Stomach (tissue), 9 donors: Measurements from ENCODE around the gene SPRYD3. TPM values are rescaled to one million over a fixed set of nuclear protein-coding genes. Genes with fewer than 3 reads are reported as not detected.

ENCODE experiments used
- DNase-seq, 2 donors: peaks; one replicate each; pipeline versions ENCODE4 v3.0.0 to v3.0.0-alpha.2; 2013 to 2019
- H3K27ac ChIP-seq, 5 donors: fragments of 200-600 bp in 4 of 5; sonication (generic) in 4 of 5; one replicate each; pipeline ENCODE4 v1.5.1; 2013 to 2019; ENCODE audit warnings: mild to moderate bottlenecking in 1 of 5, moderate library complexity in 1 of 5
- H3K27me3 ChIP-seq, 3 donors: fragments of 200-600 bp; sonication (generic); one replicate each; pipeline ENCODE4 v1.5.1; 2017 to 2019; ENCODE audit warnings: mixed run types in 1 of 3
- H3K36me3 ChIP-seq, 4 donors: fragments of 200-600 bp; sonication (generic); 1 replicate in 3 of 4; 2 replicates in 1 of 4; pipeline ENCODE4 v1.5.1; 2016 to 2019
- H3K4me1 ChIP-seq, 4 donors: fragments of 200-600 bp; sonication (generic); one replicate each; pipeline ENCODE4 v1.5.1; 2016 to 2019
- H3K4me3 ChIP-seq, 4 donors: fragments of 200-600 bp; sonication (generic) in 3 of 4; one replicate each; pipeline ENCODE4 v1.5.1; 2016 to 2019; ENCODE audit warnings: mild to moderate bottlenecking in 1 of 4
- H3K9me3 ChIP-seq, 4 donors: fragments of 200-600 bp; sonication (generic); one replicate each; pipeline ENCODE4 v1.5.1; 2016 to 2019
- EP300 ChIP-seq: sonication (generic); formaldehyde crosslinking; IDR thresholded peaks from one replicate; pipeline ENCODE4 v1.6.1; 2017; ENCODE audit warnings: antibody characterized with exemption
- POLR2A ChIP-seq, 4 donors: fragments of 450-650 bp; IDR thresholded peaks; one replicate each; pipeline ENCODE4 v1.6.1; 2016; ENCODE audit warnings: antibody characterized with exemption in 4 of 4, control low read depth in 2 of 4, mild to moderate bottlenecking in 1 of 4, moderate library complexity in 1 of 4
- POLR2AphosphoS5 ChIP-seq, 3 donors: sonication (generic); formaldehyde crosslinking; IDR thresholded peaks; one replicate each; pipeline ENCODE4 v1.6.1; 2016; ENCODE audit warnings: antibody characterized with exemption in 3 of 3
- WGBS, 5 donors: extraction: QIAGEN DNeasy Blood & Tissue Kit in 3 of 5; methylation state at CpG; one replicate each; pipeline versions ENCODE4 v1.1.5 to v1.1.7; 2013 to 2018; 5-methylcytosine and 5-hydroxymethylcytosine counted together
- intact Hi-C: fragments of 100-400 bp; cut with DNase I; formaldehyde crosslinking; loops from one replicate; pipeline ENCODE4 v1.15.1; 2023; ENCODE audit warnings: low total_unique reads
- polyA plus RNA-seq, 3 donors: library from polyadenylated mRNA; stranded (reverse); fragments of 200-250 nt; gene quantifications; one replicate each; pipeline ENCODE4 v1.2.3, GENCODE V29; 2013
- total RNA-seq, 5 donors: library from RNA; depleted of rRNA; stranded (reverse); fragments of >200 nt; gene quantifications; one replicate each; pipeline versions ENCODE4 v1.1.0 to v1.2.3, GENCODE V29; 2014 to 2016
- TF ChIP-seq, protein P1 (sequence below), 7 experiments: fragments of 450-650 bp in 4 of 7; fragments of 200-600 bp in 3 of 7; sonication (generic) in 3 of 7; IDR thresholded peaks; one replicate each; pipeline ENCODE4 v1.5.1; 2016 to 2019; ENCODE audit warnings: antibody characterized with exemption in 7 of 7, control low read depth in 2 of 7, mild to moderate bottlenecking in 1 of 7
- donor health status: healthy with polysubstance abuse.
- donor health status: Bipolar disorder and iron deficiency.
- donor health status: healthy.

Gene SPRYD3
- total and polyA plus RNA-seq, 8 donors, result 17.8 to 99.8 (median 30.2) TPM

DNA sequence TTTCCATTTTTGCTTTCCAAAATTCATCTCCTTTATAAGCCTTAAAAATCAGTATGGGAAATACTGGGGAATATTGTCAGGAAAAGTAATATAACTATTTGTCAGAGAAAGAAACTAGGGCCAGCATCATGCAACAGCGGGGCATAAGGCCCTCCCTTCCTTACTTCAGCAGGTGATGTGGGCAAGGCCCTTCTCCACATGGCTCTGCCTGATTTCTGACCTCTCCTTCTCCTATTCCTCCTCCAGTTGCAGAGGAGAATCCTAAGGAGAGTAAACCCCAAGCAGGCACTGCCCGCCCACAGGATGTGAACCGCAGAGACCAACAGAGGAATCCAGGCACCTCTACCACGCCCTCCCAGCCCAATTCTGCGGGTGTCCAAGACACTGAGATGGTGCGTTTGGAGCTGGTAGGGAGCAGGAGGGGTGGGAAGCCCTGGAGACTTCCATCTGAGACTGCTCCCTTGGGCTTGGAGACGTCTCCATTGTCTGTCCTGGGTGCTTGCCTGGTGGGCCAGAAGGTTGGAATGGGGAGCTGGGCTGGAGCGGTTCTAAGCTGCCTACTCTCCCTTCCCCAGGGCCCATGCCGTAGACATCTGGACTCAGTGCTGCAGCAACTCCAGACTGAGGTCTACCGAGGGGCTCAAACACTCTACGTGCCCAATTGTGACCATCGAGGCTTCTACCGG, 21.4 kb upstream of the SPRYD3 start:
- peak in 1 of 2 donors; percentile 5 for DNase-seq
- Histone ChIP-seq H3K27ac (no peak overlapping the region), H3K36me3 (peaks cover 0 to 9% (median 8%) of the 10 kb centered on the region in 4 donors), H3K9me3 (no peaks in the 10 kb centered on the region), H3K4me3 (no peak overlapping the region), H3K4me1 (peaks cover 26 to 66% (median 41%) of the 10 kb centered on the region in 4 donors), H3K27me3 (peaks cover 0 to 22% (median 0%) of the 10 kb centered on the region in 3 donors)
- 75 to 88% (median 80%) methylated on average over 13 of the region's 13 CpGs for WGBS, 5 donors
- TF ChIP-seq EP300, result no peak
- TF ChIP-seq, protein P1, sequence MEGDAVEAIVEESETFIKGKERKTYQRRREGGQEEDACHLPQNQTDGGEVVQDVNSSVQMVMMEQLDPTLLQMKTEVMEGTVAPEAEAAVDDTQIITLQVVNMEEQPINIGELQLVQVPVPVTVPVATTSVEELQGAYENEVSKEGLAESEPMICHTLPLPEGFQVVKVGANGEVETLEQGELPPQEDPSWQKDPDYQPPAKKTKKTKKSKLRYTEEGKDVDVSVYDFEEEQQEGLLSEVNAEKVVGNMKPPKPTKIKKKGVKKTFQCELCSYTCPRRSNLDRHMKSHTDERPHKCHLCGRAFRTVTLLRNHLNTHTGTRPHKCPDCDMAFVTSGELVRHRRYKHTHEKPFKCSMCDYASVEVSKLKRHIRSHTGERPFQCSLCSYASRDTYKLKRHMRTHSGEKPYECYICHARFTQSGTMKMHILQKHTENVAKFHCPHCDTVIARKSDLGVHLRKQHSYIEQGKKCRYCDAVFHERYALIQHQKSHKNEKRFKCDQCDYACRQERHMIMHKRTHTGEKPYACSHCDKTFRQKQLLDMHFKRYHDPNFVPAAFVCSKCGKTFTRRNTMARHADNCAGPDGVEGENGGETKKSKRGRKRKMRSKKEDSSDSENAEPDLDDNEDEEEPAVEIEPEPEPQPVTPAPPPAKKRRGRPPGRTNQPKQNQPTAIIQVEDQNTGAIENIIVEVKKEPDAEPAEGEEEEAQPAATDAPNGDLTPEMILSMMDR (IDR thresholded peaks at IDR 0.05), result no peak
- TF ChIP-seq POLR2AphosphoS5 (IDR thresholded peaks at IDR 0.05), result no peak
- TF ChIP-seq POLR2A (IDR thresholded peaks at IDR 0.05), result no peak
- intact Hi-C loops, result loop anchor here (5.0 kb wide), 1 partner anchor 33 kb away; no protein-coding TSS in a partner anchor

DNA sequence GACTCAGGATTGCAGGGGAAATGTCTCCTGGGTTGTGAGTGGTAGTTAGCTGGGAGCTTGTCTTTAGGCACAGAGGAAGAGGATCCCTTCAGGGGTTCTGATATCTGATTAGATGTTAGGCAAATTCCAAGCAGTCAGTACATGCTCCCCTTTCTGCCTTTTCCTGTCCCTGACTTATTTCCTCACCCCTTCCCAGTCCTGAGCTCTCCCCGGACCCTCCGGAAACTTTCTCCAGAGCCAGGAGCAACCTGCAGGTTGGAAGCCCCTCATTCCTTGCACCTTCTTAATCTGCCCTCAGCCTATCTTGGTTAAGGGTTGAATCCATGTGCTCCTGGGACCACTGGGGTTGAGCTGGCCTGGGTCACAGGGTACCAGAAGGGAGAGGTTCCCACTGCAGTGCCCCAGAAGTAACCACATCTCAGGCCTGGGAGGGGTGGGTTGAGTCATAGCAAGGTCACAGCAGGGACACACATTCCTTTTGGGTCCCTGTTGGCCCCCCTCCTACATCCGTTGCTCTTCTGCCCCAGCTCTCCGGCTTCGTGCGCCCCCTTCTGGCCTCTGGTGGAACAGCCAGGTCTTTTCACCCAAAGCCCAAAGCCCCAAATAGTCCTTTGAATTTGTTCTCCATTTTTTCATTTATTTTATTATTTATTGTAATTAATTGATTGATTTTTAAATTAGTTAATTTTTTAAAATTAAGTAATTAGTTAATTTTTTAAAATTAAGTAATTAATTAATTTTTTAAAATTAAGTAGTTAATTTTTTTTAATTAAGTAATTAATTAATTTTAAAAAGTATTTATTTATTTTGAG, 20.1 kb upstream of the SPRYD3 start:
- peak; percentile 90 to 95 for DNase-seq
- TF ChIP-seq EP300 (peak; percentile 19), POLR2AphosphoS5 (IDR thresholded peaks at IDR 0.05) (peak; percentile 11 to 84 (median 65)), POLR2A (IDR thresholded peaks at IDR 0.05) (no peak)
- TF ChIP-seq, protein P1 (IDR thresholded peaks at IDR 0.05), result peak in 5 of 7 experiments; percentile 92 to 99 (median 98)
- peak overlapping the region; percentile 73 to 91 (median 82) for H3K27ac ChIP-seq
- H3K27me3 ChIP-seq, result peaks cover 0 to 22% (median 0%) of the 10 kb centered on the region in 3 donors
- peaks cover 26 to 67% (median 41%) of the 10 kb centered on the region in 4 donors for H3K4me1 ChIP-seq
- peak overlapping the region; percentile 51 to 66 (median 60) for H3K4me3 ChIP-seq
- peaks cover 0 to 9% (median 8%) of the 10 kb centered on the region in 4 donors for H3K36me3 ChIP-seq
- H3K9me3 ChIP-seq, result no peaks in the 10 kb centered on the region
- 19 to 30% (median 23%) methylated on average over 6 of the region's 6 CpGs for WGBS, 5 donors
- intact Hi-C loops, result no loop called here

DNA sequence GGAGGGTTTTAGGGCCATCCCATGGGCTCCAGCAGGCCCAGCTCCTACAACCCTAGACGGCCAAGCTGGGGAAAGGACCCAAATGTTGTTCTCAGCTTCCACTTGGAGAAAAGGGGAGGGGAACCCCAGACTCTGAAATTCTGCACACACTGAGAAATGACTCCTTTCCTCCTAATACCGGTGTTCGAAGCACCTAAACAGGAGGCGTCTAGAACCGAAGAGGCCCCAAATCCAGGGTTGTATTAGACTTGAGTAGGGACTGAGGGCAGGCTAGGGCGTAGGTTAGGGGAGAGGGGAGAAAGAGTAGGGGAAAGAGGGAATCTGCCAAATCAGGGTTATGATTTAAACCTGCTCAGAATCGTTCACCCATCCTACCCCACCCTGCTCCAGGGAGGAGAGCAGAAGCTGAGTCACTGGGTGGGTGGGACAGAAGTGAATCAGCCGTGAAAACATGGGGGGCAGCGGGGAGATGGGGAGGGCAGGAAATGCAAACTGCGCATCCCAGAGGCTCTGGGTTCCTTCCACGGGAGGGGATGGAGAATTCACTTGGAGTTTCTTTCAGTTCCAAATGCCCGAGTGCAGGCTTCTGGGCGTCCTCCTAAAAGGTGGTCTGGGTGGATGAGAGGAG, 19.3 kb upstream of the SPRYD3 start:
- TF ChIP-seq, protein P1 (IDR thresholded peaks at IDR 0.05), result no peak
- Histone ChIP-seq H3K4me3 (peak overlapping the region; percentile 51 to 66 (median 60)), H3K9me3 (no peaks in the 10 kb centered on the region), H3K4me1 (peaks cover 26 to 63% (median 40%) of the 10 kb centered on the region in 4 donors), H3K36me3 (peaks cover 0 to 9% (median 8%) of the 10 kb centered on the region in 4 donors), H3K27me3 (peaks cover 0 to 22% (median 0%) of the 10 kb centered on the region in 3 donors), H3K27ac (peak overlapping the region; percentile 73 to 91 (median 82))
- peak; percentile 24 to 58 for DNase-seq
- intact Hi-C loops, result no loop called here
- WGBS, 5 donors, result 42 to 58% (median 51%) methylated on average over 13 of the region's 13 CpGs
